Measurements from ENCODE around the gene POU2AF1.

POU2AF1 gene, protein sequence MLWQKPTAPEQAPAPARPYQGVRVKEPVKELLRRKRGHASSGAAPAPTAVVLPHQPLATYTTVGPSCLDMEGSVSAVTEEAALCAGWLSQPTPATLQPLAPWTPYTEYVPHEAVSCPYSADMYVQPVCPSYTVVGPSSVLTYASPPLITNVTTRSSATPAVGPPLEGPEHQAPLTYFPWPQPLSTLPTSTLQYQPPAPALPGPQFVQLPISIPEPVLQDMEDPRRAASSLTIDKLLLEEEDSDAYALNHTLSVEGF

DNA sequence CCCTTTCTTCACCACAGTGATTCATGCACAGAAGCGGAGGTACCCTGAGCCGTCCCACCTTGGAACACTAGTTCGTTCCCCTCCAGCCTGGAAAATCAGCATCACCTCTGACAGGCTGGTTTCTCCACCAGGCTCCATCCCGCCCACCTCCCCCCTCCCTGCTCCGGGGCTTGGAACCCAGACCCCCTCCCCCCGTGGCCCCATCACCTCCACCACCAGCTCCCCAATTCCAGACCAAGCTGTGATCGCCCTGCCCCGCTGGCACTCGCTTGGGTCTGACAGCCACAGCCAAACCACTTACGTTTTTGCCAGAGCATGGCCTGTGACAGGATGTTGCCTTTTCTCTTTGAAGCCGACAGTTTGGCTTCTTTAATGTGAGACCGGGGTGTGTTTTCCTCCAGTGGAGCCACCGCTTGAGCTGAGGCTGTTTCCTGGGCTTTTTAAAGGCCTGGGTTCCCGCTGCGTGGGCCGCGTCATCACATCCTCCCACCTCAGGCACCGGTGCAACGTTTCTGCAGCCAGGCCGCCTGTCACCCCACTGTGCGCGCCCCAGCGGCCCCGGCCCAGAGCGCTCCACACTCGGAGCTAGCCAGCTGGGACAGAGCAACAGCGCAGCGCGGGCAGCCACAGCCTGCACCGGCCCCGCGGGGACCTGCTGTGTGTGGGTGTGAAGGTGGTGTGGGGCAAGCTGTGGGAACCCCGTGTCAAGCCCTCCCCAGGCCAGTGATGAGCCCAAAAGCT, at the start of gene POU2AF1:
Gene POU2AF1, minus strand, starts transcription at position 415 of the 741 bp plus-strand sequence. Its CDS starts 98 bp downstream, at position 317.
- peak; percentile 50 for DNase-seq (ENCODE audit: low read depth, low spot score)

DNA sequence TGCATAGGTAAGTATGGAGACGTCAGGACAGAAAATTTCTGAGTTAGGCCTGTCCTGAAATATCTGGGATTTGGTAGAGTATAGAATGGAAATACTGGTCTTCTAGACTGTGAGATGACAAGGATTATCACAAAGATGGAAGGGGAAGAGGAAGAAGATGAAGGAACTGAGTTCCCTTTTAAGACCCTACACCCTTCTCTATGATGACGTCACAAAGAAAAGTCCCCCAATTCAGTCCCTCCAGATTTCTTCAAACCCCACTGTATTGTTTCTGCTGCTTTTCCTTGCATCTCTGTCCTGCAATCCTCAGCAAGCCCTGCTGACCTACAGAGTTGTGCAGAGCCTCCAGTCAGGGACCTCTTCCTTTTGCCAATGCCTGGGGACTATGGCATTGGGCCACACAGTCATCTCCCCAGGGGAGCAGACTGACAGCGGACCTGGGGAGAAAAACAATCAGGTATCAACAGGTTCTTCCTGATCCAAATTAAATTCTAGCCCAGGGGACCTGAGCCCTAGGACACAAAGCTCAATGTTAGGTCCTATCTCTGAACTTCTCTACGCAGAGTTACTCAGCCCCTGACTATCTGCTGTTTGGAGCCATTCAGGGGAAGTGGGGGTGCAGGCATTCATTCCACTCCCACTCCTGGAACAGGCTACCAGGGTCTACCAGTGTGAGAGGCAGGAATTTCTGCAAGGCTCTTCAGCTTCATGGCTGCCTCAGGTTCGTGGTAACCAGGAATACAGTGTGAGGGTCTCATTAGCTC, 49.2 kb upstream of the POU2AF1 start:
- no peak for DNase-seq (ENCODE audit: low read depth, low spot score)

DNA sequence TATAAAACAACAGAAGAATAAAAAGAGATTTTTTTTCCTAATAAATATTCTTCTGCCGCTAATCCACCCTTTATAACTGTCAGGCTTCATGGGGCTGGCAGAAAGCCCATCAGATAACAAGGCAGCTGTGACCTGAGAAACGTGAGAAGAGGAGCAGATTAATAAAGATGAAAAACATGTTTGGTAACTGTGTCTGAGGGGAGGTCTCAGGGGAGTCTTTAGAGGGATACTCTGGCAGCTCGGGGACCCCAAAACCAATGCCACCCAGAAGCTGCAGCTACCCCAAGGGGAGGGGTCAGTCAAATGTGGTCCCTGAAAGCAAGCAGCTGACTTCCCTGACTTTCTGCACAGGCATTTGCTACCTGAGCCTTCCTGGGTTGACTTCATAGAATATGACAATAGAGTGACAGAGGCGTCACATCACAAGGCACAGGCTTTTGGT, 48.4 kb upstream of the POU2AF1 start:
- no peak for DNase-seq (ENCODE audit: low read depth, low spot score)

DNA sequence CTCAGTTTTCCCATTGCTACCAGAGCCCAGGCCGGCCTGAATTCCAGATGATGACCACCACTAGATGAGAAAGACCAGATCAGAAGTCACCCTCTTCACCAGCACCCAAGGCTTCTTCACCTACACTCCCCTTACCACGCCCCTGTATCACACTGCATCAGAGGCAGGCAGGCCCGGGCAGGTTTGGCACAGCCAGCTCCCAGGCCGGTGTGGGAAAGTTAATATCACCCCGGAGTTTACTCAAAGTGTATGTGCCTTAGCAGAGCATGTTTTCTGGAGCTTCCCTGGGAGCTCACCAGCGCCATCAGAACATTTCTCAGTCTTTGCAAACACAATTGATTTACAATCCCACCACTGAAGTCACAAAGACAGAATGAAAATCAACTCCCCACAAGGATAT, 47.5 kb upstream of the POU2AF1 start:
- DNase-seq (ENCODE audit: low read depth, low spot score) = no peak

DNA sequence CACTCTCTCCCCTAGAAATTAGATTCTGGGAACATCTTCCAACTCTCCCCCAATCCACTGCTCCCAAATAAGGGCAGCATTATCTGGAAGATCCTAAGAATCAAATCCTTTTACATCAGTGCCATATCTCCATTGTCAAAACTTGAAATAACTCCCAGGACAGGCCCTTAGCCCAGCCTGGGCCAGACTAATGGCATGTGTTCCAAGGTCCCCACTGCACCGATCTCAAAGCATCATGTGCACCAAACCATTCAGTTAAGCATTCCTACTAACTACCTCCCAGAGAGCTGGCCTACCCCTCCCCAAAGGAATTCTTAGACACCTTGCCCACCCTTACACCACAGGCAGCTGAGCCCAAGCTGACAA, 44.2 kb upstream of the POU2AF1 start:
- no peak for DNase-seq (ENCODE audit: low read depth, low spot score)

DNA sequence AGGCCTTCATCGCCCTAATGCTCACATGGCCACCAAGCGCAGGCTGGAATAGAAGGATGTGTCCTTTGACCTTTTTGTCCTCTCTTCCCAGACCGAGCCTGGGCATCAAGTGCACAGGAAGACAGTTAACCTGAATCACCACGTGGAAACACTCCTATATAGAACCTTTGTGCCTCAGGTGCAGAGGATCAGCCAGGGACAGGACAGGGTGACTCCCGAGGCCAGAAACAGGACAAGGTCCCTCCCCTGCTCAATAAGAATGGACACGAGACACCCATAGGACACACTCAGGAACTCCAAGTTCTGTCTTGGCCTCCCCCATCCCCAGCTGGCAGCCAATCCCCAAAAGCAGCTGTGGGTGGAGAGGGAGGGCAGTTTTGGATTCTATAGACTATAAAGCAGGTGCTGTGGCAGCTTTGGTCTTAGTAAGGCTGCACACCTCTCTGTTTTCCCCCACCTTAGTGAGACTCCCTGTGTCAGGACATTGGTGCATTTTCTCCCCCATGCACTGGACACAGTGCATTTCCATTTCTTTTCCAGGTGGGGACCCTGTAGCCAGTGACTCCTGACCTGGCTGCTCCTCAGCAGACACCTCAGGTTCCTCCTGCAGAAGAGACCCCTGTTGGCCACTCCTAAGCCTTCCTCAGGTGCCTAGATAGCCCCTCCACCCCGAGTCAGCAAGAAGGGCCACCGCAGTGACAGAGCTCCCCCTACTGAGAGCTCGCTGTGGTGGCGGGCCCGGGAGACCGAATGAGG, 43.6 kb upstream of the POU2AF1 start:
- peak; percentile 43 for DNase-seq (ENCODE audit: low read depth, low spot score)

DNA sequence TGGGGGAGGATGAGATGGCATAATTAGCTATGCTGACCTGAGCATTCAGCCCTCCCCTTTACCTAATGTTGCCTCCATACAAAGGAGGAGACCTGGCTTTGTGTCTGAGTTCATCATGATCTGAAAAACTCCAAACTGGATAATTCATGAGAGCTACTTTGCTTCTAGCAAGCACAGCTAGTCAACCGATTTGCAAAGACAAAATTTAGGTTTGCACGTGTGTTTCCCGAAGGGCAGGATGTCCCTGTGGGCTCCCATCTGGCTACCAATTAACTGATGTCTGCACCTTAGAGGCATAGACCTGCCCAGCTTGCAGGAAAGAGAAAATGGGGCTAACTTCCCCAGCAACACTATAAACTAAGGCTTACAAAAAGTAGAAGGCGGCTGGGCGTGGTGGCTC, 42.2 kb upstream of the POU2AF1 start:
- DNase-seq (ENCODE audit: low read depth, low spot score) = no peak

DNA sequence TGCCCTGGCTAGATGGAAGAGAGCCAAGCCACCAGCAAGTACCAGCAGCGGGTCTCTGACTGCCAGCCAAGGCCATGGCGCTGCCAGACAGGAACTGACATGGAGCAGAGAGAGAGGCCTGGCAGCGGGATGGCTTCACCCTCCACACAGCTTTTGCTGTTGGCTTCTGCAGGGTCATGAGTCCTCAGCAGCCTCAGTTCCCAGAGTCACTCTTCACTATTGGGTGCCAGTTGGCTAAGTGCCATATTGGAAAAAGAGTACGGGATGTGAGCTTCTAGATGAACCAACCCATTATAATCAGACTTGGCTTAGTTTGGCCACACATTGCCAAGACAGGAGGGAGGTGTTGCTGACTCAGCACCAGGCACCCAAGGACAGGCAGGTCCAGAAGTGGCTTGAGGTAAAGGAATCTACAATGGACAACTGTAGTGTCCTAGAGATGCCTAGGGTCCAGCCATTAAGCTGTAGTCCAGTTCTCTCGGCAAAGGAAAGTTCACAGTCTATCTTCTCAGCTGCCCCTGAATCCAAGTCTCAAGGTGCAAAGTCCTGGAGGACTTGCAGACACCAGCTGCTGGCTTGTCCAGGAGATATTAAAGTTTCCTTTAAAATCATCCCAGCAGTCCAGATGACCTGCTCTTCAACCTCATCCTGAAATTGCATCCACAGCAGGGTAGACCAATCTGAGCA, 40.7 kb upstream of the POU2AF1 start:
- no peak for DNase-seq (ENCODE audit: low read depth, low spot score)

DNA sequence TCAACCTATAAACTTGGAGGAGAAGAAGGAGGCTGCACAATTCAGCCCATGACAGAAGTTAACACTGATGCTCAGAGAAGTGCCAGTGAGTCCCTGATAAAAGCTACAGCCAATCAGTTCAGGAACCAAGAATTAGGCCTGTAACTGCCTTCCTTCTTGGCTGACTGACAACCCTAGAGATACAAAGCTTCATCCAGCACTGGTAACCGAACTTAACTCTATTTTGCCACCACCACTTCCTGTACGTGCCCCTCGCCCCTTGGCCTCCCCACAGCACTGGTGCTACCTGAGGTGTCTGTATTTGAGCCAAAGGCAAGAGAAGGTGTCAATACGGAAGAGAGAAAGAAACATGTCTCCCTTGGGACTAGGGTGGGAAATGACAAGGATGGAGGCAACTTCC, 40.1 kb upstream of the POU2AF1 start:
- no peak for DNase-seq (ENCODE audit: low read depth, low spot score)

DNA sequence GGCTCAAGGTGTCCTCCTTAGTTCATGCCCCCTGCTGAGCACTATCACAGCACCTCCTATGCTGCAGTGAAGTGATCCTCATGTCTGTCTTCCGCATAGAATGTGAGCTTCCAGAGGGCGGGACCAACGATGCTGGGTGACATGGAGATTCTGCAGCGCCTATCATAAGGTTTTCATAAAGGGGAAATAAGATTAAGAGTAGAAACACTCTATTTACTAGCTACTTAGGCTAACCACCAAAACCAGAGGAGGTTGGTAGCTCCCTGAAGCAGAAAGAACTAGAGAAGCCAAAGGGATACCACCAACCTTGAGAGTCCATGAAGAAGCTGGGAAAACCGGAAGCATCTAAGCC, 39.3 kb upstream of the POU2AF1 start:
- no peak for DNase-seq (ENCODE audit: low read depth, low spot score)

DNA sequence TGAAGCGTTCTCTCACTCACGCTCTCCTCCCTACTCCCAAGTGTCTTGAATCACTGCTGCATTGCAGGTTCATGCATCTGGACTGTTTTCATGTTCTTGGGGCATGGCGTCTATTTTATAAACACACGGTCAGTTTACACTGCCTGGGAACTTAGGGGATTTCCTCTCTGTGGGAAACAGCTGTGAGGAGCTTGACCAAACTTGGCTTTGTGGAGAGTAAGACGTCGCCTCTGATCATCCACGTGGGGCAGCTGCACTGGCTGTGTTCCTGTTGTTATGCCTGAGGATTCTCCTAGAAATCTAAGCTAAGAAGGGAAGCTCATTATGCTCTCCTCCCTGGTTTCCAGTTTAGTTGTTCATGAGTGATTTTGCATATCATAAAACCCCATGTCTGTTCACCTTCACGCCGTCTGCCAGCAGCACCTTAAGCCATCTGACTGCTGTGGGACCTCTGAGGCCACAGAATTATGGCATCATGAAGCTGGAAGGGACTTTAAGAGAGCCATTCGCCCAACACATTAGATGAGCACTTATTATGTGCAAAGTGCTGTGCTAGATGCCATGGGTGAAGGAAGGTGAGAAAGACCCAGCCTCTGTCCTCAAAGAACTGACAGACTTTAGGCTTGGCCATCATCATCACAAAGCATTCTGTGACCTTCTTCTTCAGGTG, 38.8 kb upstream of the POU2AF1 start:
- no peak for DNase-seq (ENCODE audit: low read depth, low spot score)

DNA sequence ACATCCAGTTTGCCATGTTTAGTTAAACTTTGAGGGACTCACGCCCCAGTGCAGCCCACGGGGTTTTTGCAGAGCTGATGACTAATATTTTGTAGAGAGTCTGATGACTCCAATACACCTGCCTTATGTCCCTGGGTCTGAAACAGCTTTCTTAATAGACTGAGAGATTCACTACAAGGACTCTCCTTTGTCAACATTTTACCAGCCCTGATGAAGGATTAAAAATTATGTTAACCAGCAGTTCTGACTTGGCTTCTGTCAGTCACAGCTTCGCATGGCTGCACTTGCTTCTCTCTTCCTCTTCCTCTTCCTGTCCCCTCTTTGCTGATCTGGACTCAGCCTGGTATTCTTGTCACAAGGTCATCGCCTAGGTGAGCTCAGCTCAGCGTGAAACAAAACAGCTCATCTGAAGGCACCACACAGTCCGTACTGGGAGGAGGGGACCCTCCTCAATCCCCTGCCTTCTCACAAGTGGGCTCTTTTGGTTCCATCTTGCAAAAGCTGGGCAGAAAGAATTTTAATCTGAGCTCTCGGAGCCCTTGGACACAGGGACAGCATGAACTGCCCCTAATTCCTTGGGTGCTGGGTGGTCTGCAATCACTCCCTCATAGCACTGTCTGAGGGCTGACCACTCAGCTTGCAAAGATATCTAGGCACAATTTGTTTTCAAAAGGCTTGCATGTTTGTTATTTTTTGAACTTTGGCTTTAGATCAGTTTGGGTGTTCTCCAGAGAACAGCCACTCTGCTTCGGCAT, 38.1 kb upstream of the POU2AF1 start:
- DNase-seq (ENCODE audit: low read depth, low spot score) = no peak

DNA sequence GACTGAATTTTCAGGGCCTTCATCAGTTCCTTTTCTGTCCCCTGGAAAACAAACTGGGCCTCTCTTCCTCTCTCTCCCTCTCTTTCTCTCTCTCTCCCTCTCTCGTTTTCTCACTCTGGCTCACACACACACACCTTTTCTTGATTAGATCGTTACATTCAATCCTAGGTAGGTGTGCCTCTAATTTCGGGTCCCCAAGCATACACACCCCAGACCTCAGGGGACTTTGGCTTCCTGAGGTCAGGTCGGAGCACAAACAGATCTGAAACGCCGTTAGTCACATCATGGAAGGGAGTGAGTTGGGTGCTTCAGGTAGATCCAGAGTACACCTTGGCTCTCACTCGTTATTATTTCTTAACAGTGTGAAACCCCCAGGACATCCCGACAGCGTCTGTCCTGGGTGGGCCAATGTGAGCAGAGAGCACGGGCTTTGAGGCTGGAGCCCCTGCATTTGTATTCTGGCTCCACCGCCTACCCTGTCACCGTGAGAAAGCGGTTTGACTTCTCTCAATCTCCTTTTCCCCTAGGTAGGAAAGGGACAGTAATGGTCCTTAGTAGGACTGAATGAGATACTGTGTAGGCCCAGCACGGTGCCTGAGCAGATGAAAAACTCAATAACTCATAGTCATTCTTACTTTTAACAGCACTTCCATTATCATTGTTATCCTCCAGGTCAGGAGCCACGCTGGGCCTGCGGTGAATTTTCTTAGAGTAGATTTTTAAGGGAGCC, 37.3 kb upstream of the POU2AF1 start:
- DNase-seq (ENCODE audit: low read depth, low spot score) = no peak

DNA sequence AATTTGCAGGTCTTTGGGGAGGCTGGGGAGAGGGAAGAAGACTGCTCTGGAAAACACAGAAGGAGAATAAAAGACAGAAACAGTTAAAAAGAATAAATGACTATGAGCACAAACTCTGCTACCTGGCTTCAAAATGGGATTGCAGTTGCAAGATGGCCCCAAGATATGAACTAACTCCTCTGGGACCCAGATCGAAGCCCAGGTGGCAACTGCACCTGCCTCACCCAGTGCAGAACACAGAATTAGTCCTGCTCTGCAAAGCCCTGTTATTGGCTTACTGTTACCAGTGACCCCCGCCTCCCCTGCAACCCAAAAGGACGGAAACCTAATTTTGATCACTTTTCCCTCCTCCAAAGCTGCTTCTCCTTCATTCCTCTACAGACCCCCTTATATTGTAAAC, 35.9 kb upstream of the POU2AF1 start:
- DNase-seq (ENCODE audit: low read depth, low spot score) = no peak

DNA sequence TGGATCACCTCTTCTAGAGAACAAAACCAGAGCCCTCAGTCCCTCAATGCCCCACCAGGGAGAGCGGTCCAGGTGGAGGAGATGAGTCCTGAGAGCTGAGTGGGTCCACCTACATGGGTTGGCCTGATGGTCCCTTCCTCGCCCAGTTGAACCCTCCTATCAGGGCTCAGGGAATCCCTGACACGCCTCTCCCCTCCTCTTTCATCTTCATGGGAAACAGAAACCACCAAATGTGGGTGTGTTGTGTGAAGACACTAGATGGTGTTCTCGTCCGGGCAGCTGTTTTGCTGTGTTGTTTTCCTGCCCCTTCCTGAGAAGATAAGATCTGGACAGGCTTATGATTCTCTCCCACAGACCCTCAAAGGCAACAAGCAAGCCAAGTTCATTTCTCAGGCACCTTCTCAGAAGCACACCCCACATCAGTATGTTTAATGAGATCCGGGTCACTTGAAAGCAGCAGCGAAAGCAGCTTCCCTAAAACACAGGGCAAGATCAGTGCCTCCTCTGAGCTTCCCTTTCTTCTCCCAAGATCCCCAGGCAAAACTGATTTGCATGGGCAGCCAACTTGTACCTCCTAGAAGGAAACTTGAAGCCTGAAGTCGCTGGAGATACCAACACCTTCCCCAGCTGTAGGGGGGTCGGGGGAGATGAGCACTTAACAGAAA, 35.3 kb upstream of the POU2AF1 start:
- no peak for DNase-seq (ENCODE audit: low read depth, low spot score)

DNA sequence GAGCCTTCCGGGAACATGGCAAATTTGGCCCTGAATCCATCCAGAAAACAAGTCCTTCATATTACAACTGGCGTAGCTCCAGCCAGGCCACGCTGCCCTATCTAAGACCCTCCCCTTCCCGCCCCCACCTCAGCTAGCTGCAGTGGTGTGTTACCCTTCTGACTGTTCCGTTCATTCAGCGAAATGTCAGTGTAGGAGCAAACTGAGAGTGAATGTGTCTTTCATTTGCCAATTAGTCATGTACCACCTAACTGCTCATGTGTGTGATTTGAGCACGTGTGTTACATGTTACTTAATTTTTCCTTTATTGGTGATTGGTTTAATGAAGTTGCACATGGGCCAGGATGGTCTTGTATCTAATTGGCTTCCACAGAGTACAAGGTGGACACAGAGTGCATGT, 34.8 kb upstream of the POU2AF1 start:
- peak; percentile 15 for DNase-seq (ENCODE audit: low read depth, low spot score)

DNA sequence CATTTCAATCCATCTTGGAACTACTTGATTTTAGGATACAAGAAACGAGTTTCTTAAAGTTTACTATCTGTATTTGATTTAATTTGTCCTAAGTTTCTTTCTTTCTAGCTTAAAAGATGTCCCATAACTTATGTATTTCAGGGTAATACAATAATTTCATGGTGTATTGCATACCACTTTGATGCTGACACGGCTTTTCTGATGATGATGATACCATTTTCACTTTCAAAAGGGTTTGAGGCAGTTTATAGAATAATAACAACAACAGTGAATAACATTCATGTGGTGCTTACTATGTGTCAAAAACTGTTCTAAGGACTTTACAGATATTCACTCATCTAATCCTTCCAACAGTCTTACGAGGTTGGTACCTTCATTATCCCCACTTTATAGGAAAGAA, 33.2 kb upstream of the POU2AF1 start:
- no peak for DNase-seq (ENCODE audit: low read depth, low spot score)

DNA sequence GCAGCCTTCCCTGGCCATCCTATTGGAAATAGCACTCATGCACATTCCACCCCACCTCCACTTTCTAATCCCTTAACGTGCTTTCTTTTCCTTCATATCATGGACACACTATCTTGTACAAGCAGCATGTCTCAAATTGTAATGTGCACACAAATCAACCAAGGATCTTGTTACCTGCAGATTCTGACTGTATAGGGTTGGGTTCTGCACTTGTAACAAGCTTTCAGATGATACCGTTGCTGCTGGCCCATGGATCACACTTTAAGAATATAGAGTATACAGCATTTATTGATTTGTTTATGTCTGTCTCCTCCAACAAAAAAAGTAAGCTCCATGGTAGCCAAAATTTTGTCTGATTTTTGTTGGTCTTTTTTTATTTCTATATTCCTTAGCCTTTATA, 32.4 kb upstream of the POU2AF1 start:
- no peak for DNase-seq (ENCODE audit: low read depth, low spot score)

DNA sequence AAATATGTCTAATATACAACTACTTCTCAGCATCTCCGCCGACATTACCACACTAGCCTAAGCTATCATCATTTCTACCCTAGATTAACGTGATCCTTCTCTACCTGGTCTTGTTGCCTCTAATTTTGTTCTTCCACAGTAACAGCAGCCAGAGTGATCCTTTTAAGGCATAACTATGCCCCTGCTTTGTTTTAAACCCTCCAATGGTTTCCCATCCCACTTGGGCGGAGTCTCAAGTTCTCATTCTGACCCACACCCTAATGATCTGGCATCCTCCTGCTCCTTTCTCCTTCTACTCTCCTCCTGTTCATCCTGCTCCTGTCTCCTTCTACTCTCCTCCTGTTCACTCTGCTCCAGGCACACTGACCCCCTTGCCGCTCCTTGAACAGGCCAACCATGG, 31.9 kb upstream of the POU2AF1 start:
- no peak for DNase-seq (ENCODE audit: low read depth, low spot score)

Measured in activated naive CD8-positive, alpha-beta T cell treated with anti-CD3 and anti-CD28 coated beads, Interleukin-2, amount 50 U/mL, for 16 hours (primary cell).